Endothelial cell of umbilical vein (primary cell): ENCODE measurements around the gene TBC1D5. TPM values are rescaled to one million over a fixed set of nuclear protein-coding genes. Genes with fewer than 3 reads are reported as not detected.

ENCODE experiments used
- BruUV-seq: library from RNA; stranded (reverse); fragments of 400-500 nt; replicated peaks from 2 replicates; lab custom pipeline; 2021; lab: Mats Ljungman, UMichigan
- CTCF ChIA-PET: fragments of 300-600, 350-600 bp; sonication (Branson Sonifier 250); formaldehyde crosslinking; loops from one replicate; lab custom pipeline; 2021; ENCODE audit warnings: antibody characterized with exemption, inconsistent platforms; lab: Charles Lee
- POLR2A ChIA-PET: fragments of 300-600, 350-600 bp; sonication (Branson Sonifier 250); formaldehyde crosslinking; loops from one replicate; lab custom pipeline; 2021; ENCODE audit warnings: antibody characterized with exemption, inconsistent platforms; lab: Charles Lee
- DNase-seq: peaks from one replicate; pipeline ENCODE4 v3.0.0-alpha.2; 2011; ENCODE audit warnings: low read depth, low spot score
- FAIRE-seq: peaks from 2 replicates; lab custom pipeline; 2011; peaks lifted over from hg19 to GRCh38; lab: Jason Lieb, UNC
- H2AFZ ChIP-seq: 2 replicates; pipeline ENCODE4 v1.6.0; 2012; ENCODE audit warnings: low read depth, low read length, control low read depth, inconsistent platforms
- H3K27ac ChIP-seq: 2 replicates; pipeline ENCODE4 v1.5.1; 2011; ENCODE audit warnings: low read depth, mild to moderate bottlenecking, control low read depth, low read length, moderate library complexity; ENCODE audit not compliant: insufficient read depth
- H3K27me3 ChIP-seq, 2 experiments: 2 replicates each; pipeline versions ENCODE4 v1.6.0 to v1.6.1; 2011; ENCODE audit warnings: low read length in 2 of 2, mixed read lengths in 1 of 2; ENCODE audit not compliant: control insufficient read depth in 2 of 2, insufficient read depth in 2 of 2
- H3K36me3 ChIP-seq, 2 experiments: 2 replicates in 1 of 2; 3 replicates in 1 of 2; pipeline ENCODE4 v1.5.1; 2011; ENCODE audit warnings: low read length in 2 of 2, mild to moderate bottlenecking in 1 of 2, moderate library complexity in 1 of 2; ENCODE audit not compliant: control insufficient read depth in 2 of 2, insufficient read depth in 2 of 2; ENCODE audit errors: extremely low read depth in 1 of 2
- H3K4me1 ChIP-seq: 3 replicates; pipeline ENCODE4 v1.5.1; 2011; ENCODE audit warnings: mild to moderate bottlenecking, low read length; ENCODE audit not compliant: control insufficient read depth, insufficient read depth; ENCODE audit errors: extremely low read depth
- H3K4me2 ChIP-seq: 2 replicates; pipeline ENCODE4 v1.6.1; 2011; ENCODE audit warnings: low read length, control low read depth, mixed read lengths; ENCODE audit not compliant: insufficient read depth
- H3K4me3 ChIP-seq, 3 experiments: fragments of 200-600 bp in 1 of 3; sonication (generic), shearing (Covaris generic) in 1 of 3; replicated peaks in 1 of 3; 2 replicates each; pipeline ENCODE4 v1.5.1; 2011 to 2016; ENCODE audit warnings: control low read depth in 3 of 3, low read length in 3 of 3, mild to moderate bottlenecking in 2 of 3, inconsistent platforms in 1 of 3, low read depth in 1 of 3, moderate library complexity in 1 of 3; ENCODE audit not compliant: insufficient read depth in 1 of 3
- H3K79me2 ChIP-seq: 2 replicates; pipeline ENCODE4 v1.6.0; 2012; ENCODE audit warnings: low read length, inconsistent platforms; ENCODE audit not compliant: control insufficient read depth, insufficient read depth
- H3K9ac ChIP-seq: replicated peaks from 2 replicates; pipeline ENCODE3; 2011; ENCODE audit warnings: low read length, control low read depth; ENCODE audit not compliant: insufficient read depth; ENCODE audit errors: extremely low read depth
- H3K9me1 ChIP-seq: replicated peaks from 3 replicates; pipeline ENCODE4 v1.6.0; 2011; ENCODE audit warnings: mild to moderate bottlenecking, low read length; ENCODE audit not compliant: control insufficient read depth, insufficient read depth; ENCODE audit errors: extremely low read depth
- H3K9me3 ChIP-seq: replicated peaks from 2 replicates; pipeline ENCODE4 v1.5.1; 2012; ENCODE audit warnings: low read length, inconsistent platforms; ENCODE audit not compliant: control insufficient read depth, insufficient read depth
- H4K20me1 ChIP-seq: replicated peaks from 2 replicates; pipeline ENCODE3; 2011; ENCODE audit warnings: mild to moderate bottlenecking, low read length; ENCODE audit not compliant: control insufficient read depth, insufficient read depth; ENCODE audit errors: extremely low read depth
- EZH2 ChIP-seq: IDR thresholded peaks from 2 replicates; pipeline ENCODE4 v1.6.1; 2012; ENCODE audit warnings: borderline replicate concordance, low read depth, mild to moderate bottlenecking, moderate library complexity, low read length, inconsistent platforms; ENCODE audit not compliant: severe bottlenecking
- FOS ChIP-seq: IDR thresholded peaks from 2 replicates; pipeline ENCODE4 v1.6.1; 2011; ENCODE audit warnings: mild to moderate bottlenecking, low read length, moderate library complexity, borderline replicate concordance; ENCODE audit not compliant: insufficient read depth
- GATA2 ChIP-seq: IDR thresholded peaks from 2 replicates; pipeline ENCODE4 v1.7.0; 2011; ENCODE audit warnings: low read depth, mild to moderate bottlenecking, moderate library complexity, mixed read lengths, low read length; ENCODE audit not compliant: insufficient read length, insufficient read depth
- JUN ChIP-seq: IDR thresholded peaks from 2 replicates; pipeline ENCODE4 v1.6.1; 2011; ENCODE audit warnings: borderline replicate concordance, low read depth; ENCODE audit not compliant: insufficient read length, insufficient read depth
- MYC ChIP-seq: IDR thresholded peaks from one replicate; pipeline ENCODE4 v1.6.1; 2011; ENCODE audit warnings: mild to moderate bottlenecking, low read depth, low read length
- POLR2AphosphoS5 ChIP-seq: IDR thresholded peaks from 2 replicates; pipeline ENCODE4 v1.6.1; 2012; ENCODE audit warnings: low read depth, mild to moderate bottlenecking, control low read depth, low read length, moderate library complexity; ENCODE audit not compliant: insufficient read depth
- dilution Hi-C: fragments of 300-500 bp; cut with MboI; formaldehyde crosslinking; loops from one replicate; pipeline ENCODE4 v1.15.0; 2019; ENCODE audit warnings: low sequenced_read_pairs; ENCODE audit not compliant: extremely low pct_ligation_motif_present
- intact Hi-C: fragments of 100-400 bp; cut with micrococcal nuclease; formaldehyde crosslinking; loops from one replicate; pipeline ENCODE4 v1.10.0; 2022
- polyA plus RNA-seq, 4 experiments: library from polyadenylated mRNA; depleted of rRNA in 3 of 4; stranded (reverse) in 3 of 4; unstranded in 1 of 4; fragments of >200 nt; gene quantifications; 2 replicates each; pipeline versions ENCODE4 v1.2.1 to v1.2.3, GENCODE V29; 2011 to 2012; ENCODE audit warnings: missing spikeins in 1 of 4
- total RNA-seq: library from RNA; stranded (reverse); gene quantifications from 2 replicates; pipeline ENCODE4 v1.2.3, GENCODE V29; 2021
- TF ChIP-seq, protein P1 (sequence below), 2 donors: IDR thresholded peaks; 1 replicate in 1 of 2; 2 replicates in 1 of 2; pipeline ENCODE4 v1.5.1; 2011; ENCODE audit warnings: low read length in 2 of 2, mild to moderate bottlenecking in 2 of 2, moderate library complexity in 2 of 2, control low read depth in 1 of 2, inconsistent platforms in 1 of 2, low read depth in 1 of 2; ENCODE audit not compliant: insufficient read depth in 1 of 2; ENCODE audit errors: extremely low read depth in 1 of 2

TBC1D5 gene
- total and polyA plus RNA-seq, 2 donors (not counting 3 experiments of a cell fraction or from before 2014, with no cell fraction given) = 17.5 to 44.7 TPM

- ChIA-PET CTCF (interaction anchor here (1.8 kb wide), 1 partner anchor 63 kb away, joined by 3 read pairs; no protein-coding TSS in a partner anchor), POLR2A (no interaction called here)
- H3K9me3 ChIP-seq = no peaks in the 10 kb centered on the region
- intact Hi-C loops (no loop called here), dilution Hi-C loops (no loop called here)
- H2AFZ ChIP-seq = no peak overlapping the region
- DNase-seq (no peak), FAIRE-seq (no peak)
- H3K27ac ChIP-seq = no peak overlapping the region
- TF ChIP-seq FOS (no peak), MYC (no peak), EZH2 (no peak)
- H3K4me1 ChIP-seq = peaks cover 21% of the 10 kb centered on the region
- H3K4me3 ChIP-seq = no peak overlapping the region
- H4K20me1 ChIP-seq = no peaks in the 10 kb centered on the region
- BruUV-seq = no TSS peak
- H3K4me2 ChIP-seq = no peak overlapping the region
- H3K27me3 ChIP-seq = no peaks in the 10 kb centered on the region
- H3K36me3 ChIP-seq = no peaks in the 10 kb centered on the region
- H3K9me1 ChIP-seq = no peaks in the 10 kb centered on the region
- H3K9ac ChIP-seq = no peak overlapping the region
- H3K79me2 ChIP-seq = no peaks in the 10 kb centered on the region
Measured at GRCh38 chr3:17581421-17582080, 160.9 kb downstream of the TBC1D5 start.

DNA sequence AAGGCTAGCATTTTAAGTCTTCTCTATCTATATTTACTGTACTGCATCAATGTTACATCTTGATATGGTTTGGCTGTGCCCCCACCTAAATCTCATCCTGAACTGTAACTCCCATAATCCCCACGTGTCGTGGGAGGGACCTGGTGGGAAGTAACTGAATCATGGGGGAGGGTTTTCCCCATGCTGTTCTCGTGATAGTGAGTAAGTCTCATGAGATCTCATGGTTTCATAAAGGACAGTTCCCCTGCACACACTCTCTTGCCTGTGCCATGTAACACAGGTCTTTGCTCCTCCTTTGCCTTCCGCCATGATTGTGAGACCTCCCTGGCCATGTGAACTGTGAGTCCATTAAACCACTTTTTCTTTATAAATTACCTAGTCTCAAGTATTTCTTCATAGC is 161.5 kb downstream of the TBC1D5 start:
- Histone ChIP-seq H3K4me3 (no peak overlapping the region), H3K9me1 (no peaks in the 10 kb centered on the region), H4K20me1 (no peaks in the 10 kb centered on the region), H3K79me2 (no peaks in the 10 kb centered on the region), H3K4me2 (no peak overlapping the region), H3K36me3 (no peaks in the 10 kb centered on the region), H3K27ac (no peak overlapping the region), H3K27me3 (no peaks in the 10 kb centered on the region), H3K9ac (no peak overlapping the region), H2AFZ (no peak overlapping the region), H3K9me3 (no peaks in the 10 kb centered on the region), H3K4me1 (peaks cover 16% of the 10 kb centered on the region)
- intact Hi-C loops (no loop called here), dilution Hi-C loops (no loop called here)
- FAIRE-seq = no peak
- CTCF ChIA-PET = no interaction called here
- no TSS peak for BruUV-seq
- POLR2A ChIA-PET = no interaction called here
- TF ChIP-seq POLR2AphosphoS5 = no peak
- TF ChIP-seq FOS = no peak
- TF ChIP-seq MYC = no peak
- TF ChIP-seq JUN = no peak
- TF ChIP-seq, protein P1, sequence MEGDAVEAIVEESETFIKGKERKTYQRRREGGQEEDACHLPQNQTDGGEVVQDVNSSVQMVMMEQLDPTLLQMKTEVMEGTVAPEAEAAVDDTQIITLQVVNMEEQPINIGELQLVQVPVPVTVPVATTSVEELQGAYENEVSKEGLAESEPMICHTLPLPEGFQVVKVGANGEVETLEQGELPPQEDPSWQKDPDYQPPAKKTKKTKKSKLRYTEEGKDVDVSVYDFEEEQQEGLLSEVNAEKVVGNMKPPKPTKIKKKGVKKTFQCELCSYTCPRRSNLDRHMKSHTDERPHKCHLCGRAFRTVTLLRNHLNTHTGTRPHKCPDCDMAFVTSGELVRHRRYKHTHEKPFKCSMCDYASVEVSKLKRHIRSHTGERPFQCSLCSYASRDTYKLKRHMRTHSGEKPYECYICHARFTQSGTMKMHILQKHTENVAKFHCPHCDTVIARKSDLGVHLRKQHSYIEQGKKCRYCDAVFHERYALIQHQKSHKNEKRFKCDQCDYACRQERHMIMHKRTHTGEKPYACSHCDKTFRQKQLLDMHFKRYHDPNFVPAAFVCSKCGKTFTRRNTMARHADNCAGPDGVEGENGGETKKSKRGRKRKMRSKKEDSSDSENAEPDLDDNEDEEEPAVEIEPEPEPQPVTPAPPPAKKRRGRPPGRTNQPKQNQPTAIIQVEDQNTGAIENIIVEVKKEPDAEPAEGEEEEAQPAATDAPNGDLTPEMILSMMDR (IDR thresholded peaks at IDR 0.05; ENCODE audit: extremely low read depth in 1 of 2, insufficient read depth in 1 of 2, low read depth in 1 of 2, low read length in 2 of 2) = no peak
- TF ChIP-seq EZH2 = no peak
- no peak for TF ChIP-seq GATA2
- no peak for DNase-seq
